B cell (primary cell): ENCODE results near the gene ZCCHC4. TPM values are rescaled to one million over a fixed set of nuclear protein-coding genes. Genes with fewer than 3 reads are reported as not detected.

Experiments
- ATAC-seq: fragments of 200-7000 bp; cut with Tn5 transposase; one replicate; pipeline ENCODE4 v1.10.0; 2021; ENCODE audit warnings: low read depth, mild to moderate bottlenecking, moderate number of reproducible peaks, moderate library complexity
- CTCF ChIA-PET: fragments of 350-600 bp; sonication (Branson Sonifier 250); formaldehyde crosslinking; loops from one replicate; lab custom pipeline; 2021; ENCODE audit warnings: antibody characterized with exemption, inconsistent platforms; lab: Charles Lee
- POLR2A ChIA-PET: fragments of 350-600 bp; sonication (Branson Sonifier 250); formaldehyde crosslinking; loops from one replicate; lab custom pipeline; 2021; ENCODE audit warnings: antibody characterized with exemption; lab: Charles Lee
- DNase-seq: peaks from one replicate; pipeline ENCODE4 v3.0.0; 2013
- H2AFZ ChIP-seq: 2 replicates; pipeline ENCODE4 v1.6.1; 2012; ENCODE audit warnings: mild to moderate bottlenecking, low read depth, low read length; ENCODE audit not compliant: insufficient read depth, poor library complexity, severe bottlenecking
- H3K27ac ChIP-seq, 2 donors: 1 replicate in 1 of 2; 2 replicates in 1 of 2; pipeline ENCODE4 v1.5.1; 2012 to 2013; ENCODE audit warnings: low read length in 2 of 2, mild to moderate bottlenecking in 2 of 2, moderate library complexity in 1 of 2
- H3K27me3 ChIP-seq, 4 experiments: fragments of 200-600 bp in 1 of 4; sonication (generic) in 1 of 4; replicated peaks in 1 of 4; 1 replicate in 2 of 4; 2 replicates in 2 of 4; pipeline versions ENCODE4 v1.6.1 to v1.7.0; 2013 to 2016; ENCODE audit warnings: low read length in 3 of 4, mild to moderate bottlenecking in 2 of 4, mixed read lengths in 1 of 4, moderate library complexity in 1 of 4; ENCODE audit not compliant: insufficient read depth in 4 of 4, control insufficient read depth in 3 of 4; ENCODE audit errors: control extremely low read depth in 1 of 4
- H3K36me3 ChIP-seq, 2 experiments: replicated peaks in 1 of 2; 1 replicate in 1 of 2; 2 replicates in 1 of 2; pipeline versions ENCODE4 v1.6.1 to v1.7.1; 2013; ENCODE audit warnings: low read length in 1 of 2; ENCODE audit not compliant: insufficient read depth in 2 of 2, control insufficient read depth in 1 of 2; ENCODE audit errors: control extremely low read depth in 1 of 2, extremely low read depth in 1 of 2
- H3K4me1 ChIP-seq, 2 donors: fragments of 200-600 bp in 1 of 2; sonication (generic) in 1 of 2; 1 replicate in 1 of 2; 2 replicates in 1 of 2; pipeline versions ENCODE4 v1.5.1 to v1.6.1; 2013 to 2017; ENCODE audit warnings: low read length in 2 of 2; ENCODE audit not compliant: control insufficient read depth in 2 of 2, insufficient read depth in 2 of 2
- H3K4me2 ChIP-seq: replicated peaks from 2 replicates; pipeline ENCODE3; 2012; ENCODE audit warnings: mild to moderate bottlenecking, low read depth, low read length; ENCODE audit not compliant: poor library complexity, severe bottlenecking
- H3K4me3 ChIP-seq, 5 experiments: fragments of 200-600 bp in 1 of 5; sonication (generic) in 1 of 5; 1 replicate in 3 of 5; 2 replicates in 2 of 5; pipeline versions ENCODE4 v1.5.1 to v1.7.0; 2011 to 2016; ENCODE audit warnings: low read length in 4 of 5, mild to moderate bottlenecking in 4 of 5, low read depth in 2 of 5, control low read depth in 1 of 5, moderate library complexity in 1 of 5; ENCODE audit not compliant: insufficient read depth in 1 of 5; ENCODE audit errors: control extremely low read depth in 1 of 5, extremely low read depth in 1 of 5
- H3K79me2 ChIP-seq: fragments of 200-600 bp; sonication (generic); one replicate; pipeline ENCODE4 v1.6.0; 2016; ENCODE audit warnings: low read length; ENCODE audit not compliant: control insufficient read depth, insufficient read depth
- H3K9ac ChIP-seq: fragments of 200-600 bp; sonication (generic); 2 replicates; pipeline ENCODE4 v1.6.1; 2017; ENCODE audit warnings: mild to moderate bottlenecking, low read length, moderate library complexity
- H3K9me3 ChIP-seq, 3 donors: one replicate each; pipeline versions ENCODE4 v1.6.1 to v1.7.1; 2013; ENCODE audit warnings: low read length in 2 of 3; ENCODE audit not compliant: control insufficient read depth in 2 of 3, insufficient read depth in 1 of 3; ENCODE audit errors: control extremely low read depth in 1 of 3
- H4K20me1 ChIP-seq: 2 replicates; pipeline ENCODE4 v1.6.0; 2012; ENCODE audit warnings: mild to moderate bottlenecking, low read length; ENCODE audit not compliant: insufficient read depth, control insufficient read depth, poor library complexity, severe bottlenecking
- H3K27ac Mint-ChIP-seq: one replicate; pipeline ENCODE4 v1.8.0; 2021; ENCODE audit warnings: mixed read lengths
- H3K27me3 Mint-ChIP-seq: one replicate; pipeline ENCODE4 v1.8.0; 2021; ENCODE audit warnings: mixed read lengths
- H3K4me1 Mint-ChIP-seq: one replicate; pipeline ENCODE4 v1.8.0; 2021; ENCODE audit warnings: mixed read lengths
- H3K4me3 Mint-ChIP-seq: one replicate; pipeline ENCODE4 v1.8.0; 2021; ENCODE audit warnings: mixed read lengths
- H3K9me3 Mint-ChIP-seq: one replicate; pipeline ENCODE4 v1.8.0; 2022; ENCODE audit warnings: mixed read lengths; ENCODE audit not compliant: insufficient read depth
- CTCF ChIP-seq: fragments of 200-600 bp; IDR thresholded peaks from one replicate; pipeline ENCODE4 v1.8.0; 2022; ENCODE audit warnings: antibody characterized with exemption, mild to moderate bottlenecking
- EZH2 ChIP-seq: IDR thresholded peaks from 2 replicates; pipeline ENCODE4 v1.6.1; 2012; ENCODE audit warnings: borderline replicate concordance, low read depth, mild to moderate bottlenecking, moderate library complexity, low read length; ENCODE audit not compliant: insufficient read depth, poor library complexity, severe bottlenecking
- WGBS: methylation state at CpG from one replicate; pipeline ENCODE4 v1.1.5; 2013; ENCODE audit warnings: missing lambda C conversion rate; ENCODE audit not compliant: insufficient coverage; 5-methylcytosine and 5-hydroxymethylcytosine counted together
- intact Hi-C: fragments of 100-400 bp; cut with micrococcal nuclease; formaldehyde crosslinking; loops from one replicate; pipeline ENCODE4 v1.10.0; 2022
- polyA plus RNA-seq: library from polyadenylated mRNA; depleted of rRNA; stranded (reverse); fragments of >200 nt; gene quantifications from 2 replicates; pipeline ENCODE4 v1.2.3, GENCODE V29; 2012
- total RNA-seq, 2 donors: library from RNA; stranded (reverse); fragments of 120-200 nt in 1 of 2; gene quantifications; 1 replicate in 1 of 2; 2 replicates in 1 of 2; pipeline versions ENCODE4 v1.2.3 to v1.2.4, GENCODE V29; 2013 to 2022

Gene ZCCHC4
- total and polyA plus RNA-seq, 2 donors (not counting 1 experiment from before 2014, with no cell fraction given) = 6.5 to 22.4 TPM

GRCh38 chr4:25320336-25320735, 7.8 kb downstream of the ZCCHC4 start:
- TF ChIP-seq EZH2 (no peak), CTCF (no peak)
- Histone ChIP-seq H3K4me1 (no peaks in the 10 kb centered on the region), H3K27ac (no peak overlapping the region), H3K4me2 (no peak overlapping the region), H4K20me1 (no peaks in the 10 kb centered on the region), H3K9me3 (no peaks in the 10 kb centered on the region), H3K4me3 (no peak overlapping the region), H3K27me3 (no peaks in the 10 kb centered on the region), H3K79me2 (peaks cover 26% of the 10 kb centered on the region), H2AFZ (no peak overlapping the region), H3K36me3 (peaks cover 7 to 22% of the 10 kb centered on the region in 2 experiments), H3K9ac (no peak overlapping the region)
- intact Hi-C loops = no loop called here
- Mint-ChIP-seq H3K4me1 (no peaks in the 10 kb centered on the region), H3K9me3 (no peaks in the 10 kb centered on the region), H3K27me3 (no peaks in the 10 kb centered on the region), H3K27ac (no peak overlapping the region), H3K4me3 (no peak overlapping the region)
- ATAC-seq (no peak), DNase-seq (no peak)
- WGBS = no CpG with 5 or more reads among the region's 2 CpGs
- ChIA-PET POLR2A (no interaction called here), CTCF (interaction anchor here (0.7 kb wide), 1 partner anchor 8 kb away, joined by 3 read pairs; no protein-coding TSS in a partner anchor)

GRCh38 chr4:25320773-25321172, 8.2 kb downstream of the ZCCHC4 start:
- POLR2A ChIA-PET = no interaction called here
- intact Hi-C loops = no loop called here

More at GRCh38 chr4:25320773-25321172, 8.2 kb downstream of the ZCCHC4 start:
- no peak overlapping the region for H3K4me3 Mint-ChIP-seq
- H3K9me3 Mint-ChIP-seq = no peaks in the 10 kb centered on the region
- ATAC-seq (no peak), DNase-seq (no peak)
- H3K9me3 ChIP-seq = no peaks in the 10 kb centered on the region
- H4K20me1 ChIP-seq = no peaks in the 10 kb centered on the region
- H3K27me3 ChIP-seq = no peaks in the 10 kb centered on the region
- H3K79me2 ChIP-seq = peaks cover 23% of the 10 kb centered on the region
- H3K36me3 ChIP-seq = peaks cover 7 to 21% of the 10 kb centered on the region in 2 experiments
- no peak overlapping the region for H3K9ac ChIP-seq
- no peak overlapping the region for H3K27ac ChIP-seq
- TF ChIP-seq EZH2 = no peak
- TF ChIP-seq CTCF = no peak
- H3K4me1 ChIP-seq = no peaks in the 10 kb centered on the region
- CTCF ChIA-PET = interaction anchor here (0.7 to 1.0 kb wide), 2 partner anchors 9 to 10 kb away, joined by 3 to 4 read pairs; no protein-coding TSS in a partner anchor
- H3K4me3 ChIP-seq = no peak overlapping the region
- H3K27ac Mint-ChIP-seq = no peak overlapping the region
- H3K4me2 ChIP-seq = no peak overlapping the region
- no peaks in the 10 kb centered on the region for H3K4me1 Mint-ChIP-seq
- H2AFZ ChIP-seq = no peak overlapping the region
- WGBS = no CpG with 5 or more reads among the region's 1 CpG
- no peaks in the 10 kb centered on the region for H3K27me3 Mint-ChIP-seq
